Thyroid gland (tissue), 4 donors: ENCODE data around the gene RABL6.

ENCODE experiments used
- POLR2A ChIP-seq, 2 donors: fragments of 450-650 bp; IDR thresholded peaks; one replicate each; pipeline ENCODE4 v1.6.1; 2017; ENCODE audit warnings: antibody characterized with exemption in 2 of 2, mild to moderate bottlenecking in 2 of 2, moderate library complexity in 1 of 2
- TF ChIP-seq, protein P1 (sequence below), 6 experiments: fragments of 200-600 bp in 3 of 6; fragments of 450-650 bp in 3 of 6; sonication (generic) in 3 of 6; IDR thresholded peaks; one replicate each; pipeline ENCODE4 v1.5.1; 2016 to 2019; ENCODE audit warnings: antibody characterized with exemption in 6 of 6, mild to moderate bottlenecking in 2 of 6, inconsistent platforms in 1 of 6, moderate library complexity in 1 of 6

- TF ChIP-seq, protein P1, sequence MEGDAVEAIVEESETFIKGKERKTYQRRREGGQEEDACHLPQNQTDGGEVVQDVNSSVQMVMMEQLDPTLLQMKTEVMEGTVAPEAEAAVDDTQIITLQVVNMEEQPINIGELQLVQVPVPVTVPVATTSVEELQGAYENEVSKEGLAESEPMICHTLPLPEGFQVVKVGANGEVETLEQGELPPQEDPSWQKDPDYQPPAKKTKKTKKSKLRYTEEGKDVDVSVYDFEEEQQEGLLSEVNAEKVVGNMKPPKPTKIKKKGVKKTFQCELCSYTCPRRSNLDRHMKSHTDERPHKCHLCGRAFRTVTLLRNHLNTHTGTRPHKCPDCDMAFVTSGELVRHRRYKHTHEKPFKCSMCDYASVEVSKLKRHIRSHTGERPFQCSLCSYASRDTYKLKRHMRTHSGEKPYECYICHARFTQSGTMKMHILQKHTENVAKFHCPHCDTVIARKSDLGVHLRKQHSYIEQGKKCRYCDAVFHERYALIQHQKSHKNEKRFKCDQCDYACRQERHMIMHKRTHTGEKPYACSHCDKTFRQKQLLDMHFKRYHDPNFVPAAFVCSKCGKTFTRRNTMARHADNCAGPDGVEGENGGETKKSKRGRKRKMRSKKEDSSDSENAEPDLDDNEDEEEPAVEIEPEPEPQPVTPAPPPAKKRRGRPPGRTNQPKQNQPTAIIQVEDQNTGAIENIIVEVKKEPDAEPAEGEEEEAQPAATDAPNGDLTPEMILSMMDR (IDR thresholded peaks at IDR 0.05), result no peak
- no peak for TF ChIP-seq POLR2A (IDR thresholded peaks at IDR 0.05)
These were observed 55.3 kb downstream of the RABL6 start for GRCh38 chr9:136862849-136863622.
